HG03025 (cell line): Measurements from ENCODE around the gene DALRD3.
A peak's percentile ranks its signal among the peaks of the same experiment; 100 is the strongest.

Source experiments
- ATAC-seq: cut with Tn5 transposase; IDR thresholded peaks from one replicate; pipeline ENCODE4 v1.9.1; 2021; ENCODE audit warnings: mild to moderate bottlenecking, moderate library complexity; ENCODE audit not compliant: unreplicated experiment, low FRiP score

The DALRD3 gene, protein sequence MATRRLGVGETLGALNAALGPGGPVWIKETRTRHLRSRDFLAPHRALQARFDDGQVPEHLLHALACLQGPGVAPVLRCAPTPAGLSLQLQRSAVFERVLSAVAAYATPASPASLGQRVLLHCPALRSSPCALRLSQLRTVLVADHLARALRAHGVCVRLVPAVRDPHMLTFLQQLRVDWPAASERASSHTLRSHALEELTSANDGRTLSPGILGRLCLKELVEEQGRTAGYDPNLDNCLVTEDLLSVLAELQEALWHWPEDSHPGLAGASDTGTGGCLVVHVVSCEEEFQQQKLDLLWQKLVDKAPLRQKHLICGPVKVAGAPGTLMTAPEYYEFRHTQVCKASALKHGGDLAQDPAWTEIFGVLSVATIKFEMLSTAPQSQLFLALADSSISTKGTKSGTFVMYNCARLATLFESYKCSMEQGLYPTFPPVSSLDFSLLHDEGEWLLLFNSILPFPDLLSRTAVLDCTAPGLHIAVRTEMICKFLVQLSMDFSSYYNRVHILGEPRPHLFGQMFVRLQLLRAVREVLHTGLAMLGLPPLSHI

DNA sequence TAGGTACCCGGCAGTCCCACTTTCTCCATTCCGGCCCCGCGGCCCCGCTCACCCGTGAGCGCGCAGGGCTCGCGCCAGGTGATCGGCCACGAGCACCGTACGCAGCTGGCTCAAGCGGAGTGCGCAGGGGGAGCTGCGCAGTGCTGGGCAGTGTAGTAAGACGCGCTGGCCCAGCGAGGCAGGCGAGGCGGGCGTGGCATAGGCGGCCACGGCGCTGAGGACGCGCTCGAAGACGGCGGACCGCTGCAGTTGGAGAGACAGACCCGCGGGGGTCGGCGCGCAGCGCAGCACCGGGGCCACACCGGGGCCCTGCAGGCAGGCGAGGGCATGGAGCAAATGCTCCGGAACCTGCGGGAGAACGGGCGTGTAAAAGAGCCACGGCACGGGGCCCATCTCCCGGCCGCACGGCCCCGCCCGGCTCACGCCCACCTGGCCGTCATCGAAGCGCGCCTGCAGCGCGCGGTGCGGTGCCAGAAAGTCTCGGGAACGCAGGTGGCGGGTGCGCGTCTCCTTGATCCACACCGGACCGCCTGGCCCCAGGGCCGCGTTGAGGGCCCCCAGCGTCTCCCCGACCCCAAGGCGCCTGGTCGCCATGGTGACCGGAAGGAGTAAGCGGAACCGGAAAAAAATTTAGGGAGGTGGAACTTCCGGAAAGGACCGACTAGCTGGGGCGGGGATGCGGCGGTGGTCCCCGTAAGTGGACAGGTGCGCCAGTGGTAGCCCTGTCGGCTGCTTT is at the start of gene DALRD3:
DALRD3 (minus strand) TSS at position 610 of the 736 bp plus-strand sequence; CDS start at position 594, 16 bp downstream.
- ATAC-seq: no peak

DNA sequence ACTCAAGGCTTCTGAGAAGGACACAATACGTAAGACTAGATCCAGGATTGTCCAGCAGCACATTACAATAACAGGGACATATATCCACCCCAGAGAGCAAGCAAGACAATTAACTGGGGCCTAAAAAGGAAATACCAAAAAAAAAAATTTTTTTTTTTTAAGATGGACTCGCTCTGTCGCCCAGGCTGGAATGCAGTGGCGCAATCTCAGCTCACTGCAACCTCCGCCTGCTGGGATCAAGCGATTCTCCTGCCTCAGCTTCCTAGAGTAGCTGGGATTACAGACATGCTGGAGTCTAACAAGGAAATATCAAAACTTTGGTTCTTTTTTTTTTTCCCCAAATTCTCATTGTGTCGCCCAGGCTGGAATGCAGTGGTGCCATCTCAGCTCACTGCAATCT is 39.6 kb upstream of the DALRD3 start:
- no peak for ATAC-seq

DNA sequence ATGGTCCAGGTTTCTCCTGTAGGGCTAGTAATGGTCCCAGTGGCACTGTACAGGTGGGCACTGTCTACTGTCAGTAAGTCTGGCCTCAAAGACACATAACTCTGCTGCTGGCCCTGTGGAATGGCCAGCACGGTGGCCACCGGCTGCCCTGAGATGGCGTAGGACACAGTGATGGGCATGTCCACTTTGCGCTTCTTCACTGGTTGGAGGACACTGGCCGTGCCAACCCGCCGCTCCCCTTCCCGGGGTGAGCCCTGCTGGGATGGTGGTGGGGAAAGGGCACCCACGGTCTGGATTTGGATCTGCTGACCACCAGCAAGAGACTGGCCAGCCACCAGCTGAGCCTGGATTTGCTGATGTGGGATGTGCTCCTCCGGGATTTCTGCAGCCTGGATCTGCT is 38.9 kb upstream of the DALRD3 start:
- no peak for ATAC-seq

GRCh38 chr3:49054344-49054862 is 36.0 kb upstream of the DALRD3 start:
- no peak for ATAC-seq

DNA sequence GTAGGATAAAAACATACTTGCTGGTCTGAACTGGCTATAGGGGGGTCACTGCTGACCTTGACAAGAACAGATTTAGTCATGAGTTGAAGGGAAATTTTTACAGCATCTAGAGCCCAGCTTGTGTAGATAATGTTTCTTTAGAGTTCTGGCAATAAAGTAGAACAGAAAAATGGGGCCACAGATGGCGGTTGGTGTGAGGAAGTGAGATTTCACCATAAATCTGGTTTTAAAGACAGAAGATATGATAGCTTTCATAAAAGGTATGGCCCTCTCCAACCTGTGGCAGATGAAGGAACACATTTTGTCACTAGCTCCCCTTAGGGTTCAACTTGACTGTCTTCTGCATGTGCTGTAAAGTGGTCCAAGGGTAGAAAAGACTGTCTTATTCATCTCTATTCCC is 35.2 kb upstream of the DALRD3 start:
- ATAC-seq: no peak

- no peak for ATAC-seq
These were observed 16.9 kb upstream of the DALRD3 start for GRCh38 chr3:49035281-49035680.

DNA sequence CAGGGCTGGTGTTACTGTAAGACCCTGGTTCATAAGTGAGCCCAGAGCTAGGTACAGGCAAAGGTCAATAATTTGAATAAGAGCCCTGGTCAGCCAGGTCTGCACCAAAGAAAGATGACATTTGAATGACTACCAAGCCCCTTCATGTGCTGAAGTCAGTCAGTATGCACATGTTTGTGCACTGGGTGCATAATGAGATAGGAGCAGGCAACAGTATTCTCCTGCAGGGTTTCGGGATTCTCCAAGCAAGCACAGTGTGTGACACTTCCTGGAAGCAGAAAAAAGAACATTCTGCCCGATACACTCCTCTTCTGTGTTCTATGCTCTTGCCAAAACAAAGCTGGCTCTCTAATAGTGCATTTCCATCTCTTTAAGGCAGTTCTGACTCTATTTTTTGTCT is 16.3 kb upstream of the DALRD3 start:
- no peak for ATAC-seq

DNA sequence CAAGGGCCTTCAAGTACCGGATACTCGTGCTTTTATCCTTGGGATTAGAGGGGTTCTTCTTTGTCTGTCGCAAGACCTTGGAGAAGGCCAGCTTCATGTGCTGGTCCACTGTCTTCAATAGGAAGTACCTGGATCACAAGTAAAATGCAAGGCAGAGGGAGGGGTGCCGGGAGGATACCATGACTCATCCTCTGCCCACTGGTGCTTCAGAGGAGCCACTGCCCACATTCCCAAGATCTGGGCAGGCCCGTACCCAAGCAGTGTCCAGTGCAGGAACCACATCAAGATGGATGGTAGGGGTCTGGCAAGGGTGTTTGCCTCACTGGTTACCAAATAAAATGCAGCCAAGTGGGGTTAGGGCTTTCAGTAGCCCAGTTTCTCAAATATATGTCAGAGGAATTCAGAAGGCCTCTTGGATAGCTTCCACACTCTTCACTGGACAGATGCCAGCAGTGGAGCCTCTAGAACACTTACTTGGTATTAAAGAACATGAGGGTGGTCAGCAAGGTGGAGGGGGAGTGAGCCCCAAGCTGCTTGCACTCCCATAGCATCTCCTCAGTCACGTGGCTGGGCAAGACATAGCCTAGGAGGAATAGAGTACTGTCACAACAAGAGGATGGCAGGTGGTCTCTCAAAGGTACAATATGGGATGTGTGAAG is 14.4 kb upstream of the DALRD3 start:
- ATAC-seq: no peak

- no peak for ATAC-seq
These were observed 11.9 kb upstream of the DALRD3 start for GRCh38 chr3:49030321-49030720.

GRCh38 chr3:49029563-49029884 is 11.1 kb upstream of the DALRD3 start:
- no peak for ATAC-seq

DNA sequence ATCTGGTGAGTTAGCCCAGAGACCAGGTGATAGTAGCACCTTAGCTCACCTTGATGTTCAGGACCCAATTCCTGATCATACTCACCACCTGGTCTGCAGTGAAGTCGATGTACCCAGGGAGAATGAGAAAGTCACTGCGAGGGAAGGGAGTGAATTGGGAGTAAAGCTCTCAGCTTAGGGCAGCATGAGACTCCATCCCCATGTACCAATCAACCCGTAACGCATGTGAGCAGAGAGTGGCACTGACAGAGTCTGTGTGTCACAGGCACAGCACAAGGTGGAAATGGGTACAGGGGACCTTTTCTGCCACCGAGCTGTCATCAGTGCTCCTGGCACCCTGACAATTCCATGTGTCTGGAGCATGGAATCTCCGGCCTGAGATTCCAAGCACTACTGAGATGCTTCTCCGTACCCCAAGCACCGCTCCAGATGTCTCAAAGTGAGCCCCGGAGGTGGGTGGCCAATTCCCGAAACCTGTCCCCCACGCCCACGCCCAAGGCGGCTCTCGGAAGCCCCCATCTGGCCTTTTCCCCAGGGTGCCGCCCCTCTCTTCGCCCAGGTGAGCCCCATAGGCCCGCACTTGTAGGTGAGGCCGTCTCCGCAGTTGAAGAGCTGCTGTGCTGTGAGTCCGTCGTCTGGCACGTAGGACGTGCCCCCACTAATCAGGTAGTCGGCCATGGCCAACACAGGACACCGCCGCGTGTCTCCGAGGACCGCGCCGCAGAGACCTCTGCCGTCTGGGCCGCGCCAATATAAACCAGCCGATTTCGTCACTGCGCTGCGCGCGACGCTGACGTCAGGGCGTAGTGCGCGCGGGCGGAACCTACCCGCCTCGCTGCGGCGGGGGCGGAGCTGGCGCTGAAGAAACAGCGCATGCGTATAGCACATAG is 10.5 kb upstream of the DALRD3 start, which contains the start of gene IMPDH2:
IMPDH2 (minus strand) TSS at position 726 of the 890 bp plus-strand sequence; CDS start at position 678, 48 bp downstream.
- ATAC-seq: peak; percentile 79

DNA sequence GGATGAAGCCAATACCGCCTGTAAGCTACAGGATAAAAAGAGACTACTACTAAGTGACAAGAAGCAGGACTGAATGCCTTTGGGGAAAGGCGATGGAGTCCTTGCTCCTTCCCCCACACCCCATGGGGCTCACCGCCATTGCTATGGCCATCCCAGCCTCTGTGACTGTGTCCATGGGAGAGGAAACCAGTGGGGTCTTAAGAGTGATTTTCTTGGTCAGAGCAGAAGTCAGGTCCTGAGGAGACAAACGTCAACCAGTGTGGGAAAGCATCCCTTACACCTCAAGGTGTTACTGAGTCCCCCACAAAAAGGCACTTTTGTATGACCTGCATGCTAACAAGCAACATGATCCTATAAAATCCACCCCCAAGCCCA is 9.9 kb upstream of the DALRD3 start:
- no peak for ATAC-seq

- ATAC-seq: no peak
These were observed 9.3 kb upstream of the DALRD3 start for GRCh38 chr3:49027634-49028033.

GRCh38 chr3:49026536-49026935 is 8.2 kb upstream of the DALRD3 start:
- ATAC-seq: no peak

GRCh38 chr3:49025793-49026520 is 7.6 kb upstream of the DALRD3 start:
- ATAC-seq: no peak

DNA sequence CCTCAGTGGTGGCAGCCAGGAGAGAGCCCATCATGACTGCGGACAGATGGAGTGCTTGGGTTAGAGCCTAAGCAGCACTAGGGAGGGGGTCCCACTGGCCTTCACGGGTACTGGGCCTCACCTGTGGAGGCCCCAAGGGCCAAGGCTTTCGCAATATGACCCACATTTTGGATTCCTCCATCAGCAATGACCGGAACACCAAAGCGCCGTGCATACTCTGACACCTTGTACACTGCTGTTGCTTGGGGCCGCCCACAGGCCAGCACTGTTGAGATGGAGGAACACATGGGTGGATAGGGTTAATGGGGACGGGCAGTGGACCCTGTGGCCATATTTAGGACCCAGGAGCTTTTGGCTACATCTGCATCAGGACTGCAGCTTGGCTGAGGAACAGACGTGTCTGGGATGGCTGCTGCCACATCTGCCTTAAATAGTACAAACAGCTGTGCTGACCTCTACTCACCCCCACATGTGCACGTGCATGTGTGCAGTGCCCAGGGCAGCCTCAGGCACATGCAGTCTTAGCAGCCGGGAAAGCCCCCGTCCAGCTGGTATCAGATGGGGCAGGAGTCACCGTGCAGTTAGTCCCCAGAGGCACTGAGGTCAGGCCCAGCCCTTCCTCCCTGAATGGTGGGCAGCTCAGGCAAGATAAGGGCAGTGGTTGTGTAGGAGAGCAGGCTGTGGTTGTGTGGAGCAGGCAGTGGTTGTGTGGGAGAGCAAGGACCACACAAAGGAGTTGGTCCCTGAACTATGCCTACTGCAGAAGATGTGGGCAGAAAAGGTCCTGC is 6.8 kb upstream of the DALRD3 start:
- ATAC-seq: no peak

- ATAC-seq: no peak
These were observed 6.1 kb upstream of the DALRD3 start for GRCh38 chr3:49024449-49024848.

GRCh38 chr3:49023775-49024174 is 5.4 kb upstream of the DALRD3 start:
- ATAC-seq: no peak
